GM12892 (cell line): ENCODE data around the gene SLC35B1.

Experiments used
- POLR2A ChIP-seq: IDR thresholded peaks from 2 replicates; pipeline ENCODE4 v1.6.1; 2011; ENCODE audit warnings: low read depth, low read length, control low read depth
- POLR2AphosphoS5 ChIP-seq: IDR thresholded peaks from 2 replicates; pipeline ENCODE4 v1.6.1; 2011; ENCODE audit warnings: low read depth, low read length, control low read depth
- TAF1 ChIP-seq: IDR thresholded peaks from 2 replicates; pipeline ENCODE4 v1.6.1; 2011; ENCODE audit warnings: low read depth, mild to moderate bottlenecking, control low read depth, low read length, borderline replicate concordance

DNA sequence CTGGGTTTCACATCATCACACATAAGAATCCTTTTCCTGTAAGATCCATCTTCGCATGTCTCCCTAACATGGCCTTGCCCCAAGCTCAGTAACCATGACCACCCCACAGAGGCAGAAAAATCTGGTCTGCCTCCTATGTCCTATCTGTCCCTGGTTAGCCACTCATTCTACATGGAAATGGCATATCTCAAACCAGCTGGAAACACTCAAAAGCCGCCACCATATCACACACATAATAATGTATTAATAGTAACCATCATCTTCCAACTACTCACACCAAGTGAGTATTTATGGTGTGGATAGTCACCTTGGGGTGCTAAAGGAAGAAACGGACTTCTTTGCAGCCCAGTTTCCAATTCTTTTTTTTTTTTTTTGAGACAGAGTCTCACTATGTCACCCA, 44.7 kb upstream of the SLC35B1 start:
- TF ChIP-seq POLR2A (no peak), POLR2AphosphoS5 (no peak), TAF1 (no peak)
